H9 (cell line): Measurements from ENCODE around the gene DNASE1L1. TPM values are rescaled to one million over a fixed set of nuclear protein-coding genes. Genes with fewer than 3 reads are reported as not detected.

Experiments
- DNase-seq: peaks from one replicate; pipeline ENCODE4 v3.0.0-alpha.2; 2017
- H2AFZ ChIP-seq: one replicate; pipeline ENCODE4 v1.6.1; 2013; ENCODE audit warnings: mild to moderate bottlenecking, low read length, control low read depth, moderate library complexity
- H2AK5ac ChIP-seq: 2 replicates; pipeline ENCODE4 v1.6.1; 2013; ENCODE audit warnings: low read length, control low read depth, mixed read lengths; ENCODE audit not compliant: insufficient read length
- H2BK120ac ChIP-seq: one replicate; pipeline ENCODE4 v1.6.1; 2013; ENCODE audit warnings: low read depth, mild to moderate bottlenecking, low read length, control low read depth, inconsistent platforms; ENCODE audit not compliant: poor library complexity, severe bottlenecking
- H2BK12ac ChIP-seq: 2 replicates; pipeline ENCODE4 v1.6.1; 2013; ENCODE audit warnings: low read length, control low read depth, mixed read lengths, low read depth; ENCODE audit not compliant: insufficient read length
- H2BK15ac ChIP-seq: 2 replicates; pipeline ENCODE4 v1.6.1; 2013; ENCODE audit warnings: low read depth, low read length, control low read depth
- H2BK20ac ChIP-seq: one replicate; pipeline ENCODE4 v1.6.1; 2013; ENCODE audit warnings: low read depth, mild to moderate bottlenecking, low read length, control low read depth, inconsistent platforms; ENCODE audit not compliant: poor library complexity, severe bottlenecking
- H2BK5ac ChIP-seq: 2 replicates; pipeline ENCODE4 v1.6.1; 2013; ENCODE audit warnings: low read length, control low read depth, mixed read lengths; ENCODE audit not compliant: insufficient read length
- H3K14ac ChIP-seq: 2 replicates; pipeline ENCODE4 v1.6.1; 2013; ENCODE audit warnings: low read length, control low read depth; ENCODE audit not compliant: insufficient read depth
- H3K18ac ChIP-seq: 2 replicates; pipeline ENCODE4 v1.6.1; 2013; ENCODE audit warnings: low read depth, mild to moderate bottlenecking, mixed read lengths, low read length, control low read depth; ENCODE audit not compliant: insufficient read length
- H3K23ac ChIP-seq: 2 replicates; pipeline ENCODE4 v1.6.1; 2013; ENCODE audit warnings: low read length, control low read depth, mixed read lengths, low read depth; ENCODE audit not compliant: insufficient read length
- H3K23me2 ChIP-seq: 2 replicates; pipeline ENCODE4 v1.6.1; 2013; ENCODE audit warnings: low read depth, mild to moderate bottlenecking, mixed read lengths, low read length, control low read depth; ENCODE audit not compliant: insufficient read length, poor library complexity, severe bottlenecking
- H3K27ac ChIP-seq: 2 replicates; pipeline ENCODE4 v1.5.1; 2013; ENCODE audit warnings: low read length, control low read depth, mixed read lengths, low read depth; ENCODE audit not compliant: insufficient read length
- H3K27me3 ChIP-seq: 2 replicates; pipeline ENCODE4 v1.6.1; 2013; ENCODE audit warnings: low read length, control low read depth, inconsistent platforms; ENCODE audit not compliant: insufficient read depth
- H3K4ac ChIP-seq: 2 replicates; pipeline ENCODE4 v1.6.1; 2013; ENCODE audit warnings: low read depth, mild to moderate bottlenecking, control low read depth, inconsistent platforms, low read length, moderate library complexity
- H3K4me1 ChIP-seq: 2 replicates; pipeline ENCODE4 v1.6.1; 2013; ENCODE audit warnings: low read length, control low read depth, inconsistent platforms; ENCODE audit not compliant: insufficient read depth
- H3K4me2 ChIP-seq: 2 replicates; pipeline ENCODE4 v1.6.1; 2013; ENCODE audit warnings: low read length, control low read depth, mixed read lengths; ENCODE audit not compliant: insufficient read length, insufficient read depth
- H3K56ac ChIP-seq: 2 replicates; pipeline ENCODE4 v1.6.1; 2013; ENCODE audit warnings: low read depth, mild to moderate bottlenecking, mixed read lengths, low read length, control low read depth; ENCODE audit not compliant: insufficient read length
- H3K79me1 ChIP-seq: 2 replicates; pipeline ENCODE4 v1.6.1; 2013; ENCODE audit warnings: low read depth, mild to moderate bottlenecking, moderate library complexity, low read length, control low read depth, inconsistent platforms; ENCODE audit not compliant: insufficient read depth, poor library complexity, severe bottlenecking
- H3K79me2 ChIP-seq: 2 replicates; pipeline ENCODE4 v1.6.1; 2013; ENCODE audit warnings: low read length, control low read depth, inconsistent platforms; ENCODE audit not compliant: insufficient read depth
- H3K9ac ChIP-seq: 2 replicates; pipeline ENCODE4 v1.6.1; 2013; ENCODE audit warnings: low read length, control low read depth, mixed read lengths; ENCODE audit not compliant: insufficient read length; ENCODE audit errors: extremely low read depth
- H3K9me3 ChIP-seq: one replicate; pipeline ENCODE4 v1.6.1; 2013; ENCODE audit warnings: low read depth, low read length, inconsistent platforms; ENCODE audit not compliant: control insufficient read depth
- H3T11ph ChIP-seq: one replicate; pipeline ENCODE4 v1.6.1; 2013; ENCODE audit warnings: mild to moderate bottlenecking, low read length, control low read depth, inconsistent platforms
- H4K20me1 ChIP-seq: one replicate; pipeline ENCODE4 v1.6.1; 2013; ENCODE audit not compliant: control insufficient read depth, insufficient read length, insufficient read depth
- H4K5ac ChIP-seq: 2 replicates; pipeline ENCODE4 v1.6.1; 2013; ENCODE audit warnings: low read depth, mild to moderate bottlenecking, mixed read lengths, low read length, control low read depth; ENCODE audit not compliant: insufficient read length
- H4K8ac ChIP-seq: replicated peaks from 2 replicates; pipeline ENCODE4 v1.6.1; 2013; ENCODE audit warnings: low read length, control low read depth, mixed read lengths, low read depth; ENCODE audit not compliant: insufficient read length
- H4K91ac ChIP-seq: 2 replicates; pipeline ENCODE4 v1.6.1; 2013; ENCODE audit warnings: low read depth, mild to moderate bottlenecking, moderate library complexity, mixed read lengths, low read length, control low read depth; ENCODE audit not compliant: insufficient read length
- H3K27ac Mint-ChIP-seq, 3 experiments: 2 replicates in 2 of 3; 3 replicates in 1 of 3; pipeline ENCODE4 v1.8.0; 2020 to 2021; ENCODE audit warnings: mixed read lengths in 3 of 3, mild to moderate bottlenecking in 1 of 3, moderate library complexity in 1 of 3
- H3K27me3 Mint-ChIP-seq: 2 replicates; pipeline ENCODE4 v1.8.0; 2021; ENCODE audit warnings: low read depth, mild to moderate bottlenecking, moderate library complexity, mixed read lengths
- H3K36me3 Mint-ChIP-seq, 3 experiments: 2 replicates in 2 of 3; 3 replicates in 1 of 3; pipeline ENCODE4 v1.8.0; 2020 to 2021; ENCODE audit warnings: low read depth in 3 of 3, mixed read lengths in 3 of 3; ENCODE audit not compliant: insufficient read depth in 1 of 3
- H3K4me1 Mint-ChIP-seq, 2 experiments: 2 replicates each; pipeline ENCODE4 v1.8.0; 2020; ENCODE audit warnings: mixed read lengths in 2 of 2
- H3K4me3 Mint-ChIP-seq, 2 experiments: 2 replicates in 1 of 2; 3 replicates in 1 of 2; pipeline ENCODE4 v1.8.0; 2020 to 2021; ENCODE audit warnings: mild to moderate bottlenecking in 2 of 2, mixed read lengths in 2 of 2, moderate library complexity in 1 of 2
- H3K9me3 Mint-ChIP-seq, 2 experiments: 2 replicates in 1 of 2; 3 replicates in 1 of 2; pipeline ENCODE4 v1.8.0; 2020; ENCODE audit warnings: mild to moderate bottlenecking in 2 of 2, mixed read lengths in 2 of 2, moderate library complexity in 1 of 2
- WGBS: extraction: QIAGEN DNeasy Blood & Tissue Kit; methylation state at CpG from one replicate; pipeline ENCODE4 v1.1.7; 2013; ENCODE audit warnings: missing lambda C conversion rate, low lambda C conversion rate, mixed read lengths; ENCODE audit not compliant: insufficient read length; ENCODE audit errors: extremely low coverage; 5-methylcytosine and 5-hydroxymethylcytosine counted together
- total RNA-seq: library from RNA; stranded (reverse); gene quantifications from 2 replicates; pipeline ENCODE4 v1.2.1, GENCODE V29; 2021
- TF ChIP-seq, protein P1 (sequence below): fragments of 200-600 bp; sonication (generic); conservative IDR thresholded peaks from 3 replicates; pipeline ENCODE4 v1.8.0; 2021; ENCODE audit warnings: antibody characterized with exemption, mild to moderate bottlenecking

DNASE1L1 gene
- total RNA-seq, 1 experiment from 2014 or later, result 14.5 TPM

DNA sequence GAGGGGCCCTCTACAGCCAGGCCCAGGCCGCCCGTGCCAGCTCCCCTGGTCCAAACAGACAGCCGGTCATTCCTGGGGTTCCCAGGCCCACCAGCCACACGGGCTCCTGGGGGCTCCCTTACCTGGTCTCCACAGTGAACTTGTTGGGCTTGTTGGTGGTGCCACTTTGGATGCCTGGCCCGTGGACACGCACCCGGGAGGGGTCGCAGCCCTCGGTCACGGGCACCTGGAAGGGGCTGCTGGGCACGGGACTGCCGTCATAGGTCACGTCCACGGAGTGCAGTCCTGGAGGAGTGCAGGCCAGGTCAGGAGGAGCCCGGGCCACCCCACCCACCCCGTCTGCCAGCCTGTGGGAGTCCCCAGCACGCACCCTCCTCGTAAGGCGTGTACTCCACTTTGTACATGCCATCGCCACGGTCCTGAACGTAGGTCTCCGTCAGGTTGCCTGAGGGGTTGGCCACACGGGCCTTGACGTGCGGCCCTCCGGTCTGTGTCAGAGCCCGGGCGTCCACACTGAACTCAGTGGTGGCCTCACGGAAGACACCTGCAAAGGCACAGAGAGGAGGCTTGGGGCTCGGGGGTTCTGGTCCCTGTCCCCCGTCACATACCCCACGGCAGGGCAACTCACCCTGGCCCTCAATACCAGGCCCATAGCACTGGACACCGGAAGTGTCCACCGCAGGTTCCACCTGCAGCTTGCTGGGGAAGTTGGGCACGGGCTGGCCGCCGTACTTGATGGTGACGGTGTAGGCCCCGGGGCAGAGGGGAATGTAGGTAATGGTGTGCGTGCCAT is 49.5 kb downstream of the DNASE1L1 start:
- Histone ChIP-seq H3K27ac (no peak overlapping the region), H3K79me1 (no peaks in the 10 kb centered on the region), H3K4ac (no peak overlapping the region), H2AFZ (no peak overlapping the region), H4K8ac (no peak overlapping the region), H2BK15ac (no peak overlapping the region), H2BK12ac (no peak overlapping the region), H4K5ac (no peak overlapping the region), H3K18ac (no peak overlapping the region), H4K20me1 (peaks cover 3% of the 10 kb centered on the region), H3T11ph (no peak overlapping the region), H3K4me1 (no peaks in the 10 kb centered on the region), H3K4me2 (no peak overlapping the region), H3K9me3 (peaks cover 24% of the 10 kb centered on the region), H2BK120ac (no peak overlapping the region), H3K14ac (no peak overlapping the region), H3K23ac (no peak overlapping the region), H4K91ac (no peak overlapping the region), H3K56ac (no peak overlapping the region), H3K23me2 (peaks cover 3% of the 10 kb centered on the region), H3K79me2 (no peaks in the 10 kb centered on the region), H2AK5ac (no peak overlapping the region), H2BK5ac (no peak overlapping the region), H3K9ac (no peak overlapping the region), H3K27me3 (no peaks in the 10 kb centered on the region), H2BK20ac (no peak overlapping the region)
- TF ChIP-seq, protein P1, sequence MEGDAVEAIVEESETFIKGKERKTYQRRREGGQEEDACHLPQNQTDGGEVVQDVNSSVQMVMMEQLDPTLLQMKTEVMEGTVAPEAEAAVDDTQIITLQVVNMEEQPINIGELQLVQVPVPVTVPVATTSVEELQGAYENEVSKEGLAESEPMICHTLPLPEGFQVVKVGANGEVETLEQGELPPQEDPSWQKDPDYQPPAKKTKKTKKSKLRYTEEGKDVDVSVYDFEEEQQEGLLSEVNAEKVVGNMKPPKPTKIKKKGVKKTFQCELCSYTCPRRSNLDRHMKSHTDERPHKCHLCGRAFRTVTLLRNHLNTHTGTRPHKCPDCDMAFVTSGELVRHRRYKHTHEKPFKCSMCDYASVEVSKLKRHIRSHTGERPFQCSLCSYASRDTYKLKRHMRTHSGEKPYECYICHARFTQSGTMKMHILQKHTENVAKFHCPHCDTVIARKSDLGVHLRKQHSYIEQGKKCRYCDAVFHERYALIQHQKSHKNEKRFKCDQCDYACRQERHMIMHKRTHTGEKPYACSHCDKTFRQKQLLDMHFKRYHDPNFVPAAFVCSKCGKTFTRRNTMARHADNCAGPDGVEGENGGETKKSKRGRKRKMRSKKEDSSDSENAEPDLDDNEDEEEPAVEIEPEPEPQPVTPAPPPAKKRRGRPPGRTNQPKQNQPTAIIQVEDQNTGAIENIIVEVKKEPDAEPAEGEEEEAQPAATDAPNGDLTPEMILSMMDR, result no peak
- H3K27me3 Mint-ChIP-seq, result peaks cover 5% of the 10 kb centered on the region
- H3K4me1 Mint-ChIP-seq, result no peaks in the 10 kb centered on the region
- 0 out of 7 replicates have a peak overlapping the region, but pooled peaks of 1 of the 3 experiments have one; percentile 32 for H3K27ac Mint-ChIP-seq
- H3K9me3 Mint-ChIP-seq, result peaks cover 45 to 64% of the 10 kb centered on the region in 2 experiments
- DNase-seq, result no peak
- H3K4me3 Mint-ChIP-seq, result no peak overlapping the region
- H3K36me3 Mint-ChIP-seq, result peaks cover 33 to 81% (median 79%) of the 10 kb centered on the region in 3 experiments
- no CpG with 5 or more reads among the region's 41 CpGs for WGBS
